ENCODE data around the gene ICA1L.

Gene ICA1L

DNA sequence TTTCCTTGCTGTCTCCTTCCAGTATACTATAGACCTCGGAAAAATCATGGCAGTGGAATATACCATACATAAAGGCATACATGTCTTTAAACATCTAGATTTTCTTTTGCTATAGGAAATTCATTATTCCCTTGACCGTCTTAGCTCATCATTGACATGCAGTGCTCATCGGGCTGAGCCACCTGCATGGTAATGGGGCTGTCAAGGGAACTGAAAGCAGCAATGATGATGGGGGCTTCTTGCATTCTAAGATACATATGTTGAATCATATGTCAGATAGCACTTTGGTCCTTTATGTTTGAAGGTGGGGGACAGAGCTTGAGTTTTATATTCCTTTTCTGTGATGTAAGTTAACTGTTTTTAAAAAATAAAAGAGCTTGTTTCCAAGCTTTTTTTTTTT is 106.6 kb downstream of the ICA1L start:
- in situ Hi-C loops (cut with HindIII; ENCODE audit: low pct_unique_long_range_greater_than_20kb, low sequenced_read_pairs): no loop called here
- TF ChIP-seq JUND (IDR thresholded peaks at IDR 0.05; ENCODE audit: low read depth): no peak
- no peak for DNase-seq (ENCODE audit: low read depth in 1 of 2, low spot score in 1 of 2)

DNA sequence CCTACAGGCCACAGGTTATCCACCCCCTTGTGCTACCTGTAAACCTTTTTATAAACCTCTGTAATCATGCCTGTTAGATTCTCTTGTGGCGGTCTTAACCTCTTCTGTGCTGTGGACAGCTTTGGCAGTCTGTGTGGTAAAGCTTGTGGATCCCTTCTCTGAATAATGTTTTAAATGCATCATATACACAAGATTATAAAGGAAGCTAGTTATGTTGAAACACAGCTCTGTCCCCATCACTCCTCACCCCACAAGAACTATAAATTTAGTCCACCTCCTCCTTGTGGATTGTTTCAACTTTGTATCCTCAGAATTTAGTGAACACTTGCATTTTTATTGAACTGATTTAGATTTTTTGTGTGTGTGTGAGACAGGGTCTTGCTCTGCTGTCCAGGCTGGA is 107.7 kb downstream of the ICA1L start:
- no peak for TF ChIP-seq JUND (IDR thresholded peaks at IDR 0.05; ENCODE audit: low read depth)
- in situ Hi-C loops (cut with HindIII; ENCODE audit: low pct_unique_long_range_greater_than_20kb, low sequenced_read_pairs): no loop called here
- no peak for DNase-seq (ENCODE audit: low read depth in 1 of 2, low spot score in 1 of 2)

DNA sequence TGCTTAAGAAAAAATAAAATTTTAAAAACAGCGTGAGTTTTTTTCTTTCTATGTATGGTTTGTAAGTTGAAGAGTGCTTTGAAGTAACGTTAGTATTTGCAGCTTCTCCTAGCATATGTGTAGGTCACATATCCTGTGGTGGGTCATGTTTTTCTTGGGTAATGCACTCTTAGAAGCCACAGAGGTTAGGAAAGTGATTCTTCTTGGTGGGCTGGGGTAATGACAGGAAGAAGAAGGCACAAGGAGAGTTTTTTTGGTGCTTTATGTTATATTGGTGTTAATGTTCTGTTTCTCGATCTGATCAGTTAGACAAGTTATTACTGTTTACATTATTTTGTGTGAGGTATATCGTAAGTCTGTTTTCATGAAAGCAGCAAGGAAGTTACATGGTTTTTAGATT is 109.0 kb downstream of the ICA1L start:
- no peak for DNase-seq (ENCODE audit: low read depth in 1 of 2, low spot score in 1 of 2)
- no peak for TF ChIP-seq JUND (IDR thresholded peaks at IDR 0.05; ENCODE audit: low read depth)

GRCh38 chr2:202760848-202761247 is 110.7 kb downstream of the ICA1L start:
- TF ChIP-seq JUND (IDR thresholded peaks at IDR 0.05; ENCODE audit: low read depth): no peak
- in situ Hi-C loops (cut with HindIII; ENCODE audit: low pct_unique_long_range_greater_than_20kb, low sequenced_read_pairs): no loop called here
- DNase-seq (ENCODE audit: low read depth in 1 of 2, low spot score in 1 of 2): no peak

More for the DNA sequence above, 109.0 kb downstream of the ICA1L start:
- in situ Hi-C loops (cut with HindIII; ENCODE audit: low pct_unique_long_range_greater_than_20kb, low sequenced_read_pairs): no loop called here

DNA sequence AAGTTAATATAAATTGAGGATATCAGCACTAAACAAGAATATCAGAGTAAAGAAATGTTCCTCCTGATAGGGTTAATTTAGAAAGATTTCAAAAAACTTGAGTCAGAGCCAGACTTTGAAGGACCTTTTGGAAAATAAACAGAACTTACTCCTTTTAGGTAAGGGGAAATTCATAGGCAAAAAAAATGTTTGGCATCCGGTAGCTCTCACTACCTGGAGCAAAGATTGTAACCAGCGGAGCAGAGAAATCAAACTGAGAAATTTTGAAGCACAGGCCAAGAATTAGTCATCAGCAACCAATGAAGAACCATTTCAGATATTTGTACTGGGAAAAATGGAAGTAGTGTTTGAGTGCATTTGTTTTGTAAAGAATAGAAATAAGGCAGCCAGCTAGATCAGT is 113.0 kb downstream of the ICA1L start:
- no peak for TF ChIP-seq JUND (IDR thresholded peaks at IDR 0.05; ENCODE audit: low read depth)
- no peak for DNase-seq (ENCODE audit: low read depth in 1 of 2, low spot score in 1 of 2)
- in situ Hi-C loops (cut with HindIII; ENCODE audit: low pct_unique_long_range_greater_than_20kb, low sequenced_read_pairs): no loop called here

DNA sequence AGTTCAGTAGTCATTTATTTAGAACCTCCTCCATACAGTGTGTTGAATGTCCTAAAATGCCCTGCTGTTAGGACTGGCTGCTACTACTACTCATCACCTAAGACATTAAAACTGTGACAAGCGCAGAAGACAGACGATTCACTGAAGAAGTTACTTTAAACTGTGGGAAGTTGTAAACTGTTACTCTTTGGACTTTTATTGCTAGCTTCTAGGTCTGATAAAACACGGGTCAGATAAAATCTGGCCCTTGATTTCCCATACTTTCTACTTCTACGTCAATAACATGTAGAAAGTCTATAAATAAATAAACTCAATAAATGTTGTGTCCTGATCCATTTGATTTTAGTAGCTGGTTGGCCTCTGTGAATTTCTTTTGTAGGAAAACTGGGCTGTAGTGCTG is 113.4 kb downstream of the ICA1L start:
- no peak for DNase-seq (ENCODE audit: low read depth in 1 of 2, low spot score in 1 of 2)
- in situ Hi-C loops (cut with HindIII; ENCODE audit: low pct_unique_long_range_greater_than_20kb, low sequenced_read_pairs): no loop called here
- TF ChIP-seq JUND (IDR thresholded peaks at IDR 0.05; ENCODE audit: low read depth): no peak

DNA sequence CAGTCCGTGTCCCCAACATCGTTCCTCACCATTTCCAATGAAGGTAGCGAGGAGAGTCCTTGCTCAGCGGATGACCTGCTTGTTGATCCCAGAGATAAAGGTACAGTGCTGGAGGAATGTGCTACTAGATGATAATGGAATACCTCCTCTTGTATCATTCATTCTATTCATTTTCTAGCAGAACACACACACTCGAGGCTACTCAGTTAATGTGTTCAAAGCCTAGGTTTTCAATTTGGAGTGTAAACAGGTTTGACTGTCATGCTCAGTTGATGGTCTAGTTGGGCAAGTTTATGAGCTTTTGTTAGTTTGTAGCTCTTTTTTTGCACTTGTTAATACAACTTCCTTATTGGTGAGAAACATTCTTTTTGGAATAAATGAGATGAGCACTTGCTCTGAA is 114.2 kb downstream of the ICA1L start:
- peak in 1 of 2 experiments; percentile 42 for DNase-seq (ENCODE audit: low read depth in 1 of 2, low spot score in 1 of 2)
- in situ Hi-C loops (cut with HindIII; ENCODE audit: low pct_unique_long_range_greater_than_20kb, low sequenced_read_pairs): no loop called here
- no peak for TF ChIP-seq JUND (IDR thresholded peaks at IDR 0.05; ENCODE audit: low read depth)

DNA sequence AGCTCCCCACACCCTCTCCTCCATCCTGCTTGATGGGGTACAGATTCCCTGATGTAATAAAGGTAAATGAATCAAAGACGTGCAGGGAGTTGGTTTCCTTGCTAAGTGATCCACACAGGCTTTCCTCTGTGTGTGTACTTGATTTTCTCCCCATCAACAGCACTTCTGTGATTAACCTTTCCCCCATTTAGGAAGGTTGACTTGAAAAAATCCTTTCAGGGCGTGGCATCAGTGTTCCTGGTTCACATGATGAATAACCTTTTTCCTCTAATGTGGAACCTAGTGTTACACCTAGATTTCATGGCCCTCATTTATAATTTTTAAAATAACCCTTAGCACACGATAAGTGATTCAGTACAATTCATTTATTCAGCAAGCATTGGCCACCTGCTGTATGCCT is 115.0 kb downstream of the ICA1L start:
- no peak for TF ChIP-seq JUND (IDR thresholded peaks at IDR 0.05; ENCODE audit: low read depth)
- in situ Hi-C loops (cut with HindIII; ENCODE audit: low pct_unique_long_range_greater_than_20kb, low sequenced_read_pairs): no loop called here
- DNase-seq (ENCODE audit: low read depth in 1 of 2, low spot score in 1 of 2): no peak

DNA sequence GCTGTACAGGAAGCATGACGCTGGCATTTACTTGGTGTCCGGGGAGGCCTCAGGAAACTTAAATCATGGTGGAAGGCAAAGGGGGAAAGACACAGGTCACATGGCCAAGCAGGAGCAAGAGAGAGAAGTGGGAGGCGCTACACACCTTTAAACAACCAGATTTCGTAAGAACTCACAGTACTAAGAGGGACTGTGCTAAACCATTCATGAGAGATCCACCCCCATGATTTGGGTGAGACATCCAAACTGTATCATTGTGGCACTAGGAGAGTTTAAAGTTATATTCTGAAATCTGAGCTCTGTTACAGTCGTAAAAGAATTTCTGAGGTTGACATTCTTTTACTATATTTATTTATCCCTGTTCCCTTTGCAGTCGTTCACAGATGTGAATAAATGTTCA is 116.6 kb downstream of the ICA1L start:
- TF ChIP-seq JUND (IDR thresholded peaks at IDR 0.05; ENCODE audit: low read depth): no peak
- in situ Hi-C loops (cut with HindIII; ENCODE audit: low pct_unique_long_range_greater_than_20kb, low sequenced_read_pairs): no loop called here
- DNase-seq (ENCODE audit: low read depth in 1 of 2, low spot score in 1 of 2): no peak

DNA sequence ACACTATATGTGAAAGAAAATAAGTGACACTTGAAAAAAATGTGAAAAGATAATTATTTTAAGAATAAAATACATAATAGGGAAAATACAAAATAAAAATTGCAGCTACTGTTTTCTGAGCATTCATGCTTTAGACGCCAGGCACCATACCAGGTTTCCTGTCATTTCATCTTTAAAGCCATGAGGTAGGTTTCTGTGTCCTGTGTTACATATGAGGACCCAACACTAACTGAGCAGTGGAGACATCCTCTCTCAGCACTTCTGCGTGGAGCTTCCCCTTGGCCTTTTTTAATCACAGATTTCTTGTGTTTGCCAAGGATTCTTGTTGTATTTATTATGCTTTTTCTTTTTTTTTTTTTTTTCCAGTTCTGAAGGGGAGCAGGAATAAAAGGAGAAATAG is 119.5 kb downstream of the ICA1L start:
- in situ Hi-C loops (cut with HindIII; ENCODE audit: low pct_unique_long_range_greater_than_20kb, low sequenced_read_pairs): no loop called here
- no peak for DNase-seq (ENCODE audit: low read depth in 1 of 2, low spot score in 1 of 2)
- TF ChIP-seq JUND (IDR thresholded peaks at IDR 0.05; ENCODE audit: low read depth): no peak

DNA sequence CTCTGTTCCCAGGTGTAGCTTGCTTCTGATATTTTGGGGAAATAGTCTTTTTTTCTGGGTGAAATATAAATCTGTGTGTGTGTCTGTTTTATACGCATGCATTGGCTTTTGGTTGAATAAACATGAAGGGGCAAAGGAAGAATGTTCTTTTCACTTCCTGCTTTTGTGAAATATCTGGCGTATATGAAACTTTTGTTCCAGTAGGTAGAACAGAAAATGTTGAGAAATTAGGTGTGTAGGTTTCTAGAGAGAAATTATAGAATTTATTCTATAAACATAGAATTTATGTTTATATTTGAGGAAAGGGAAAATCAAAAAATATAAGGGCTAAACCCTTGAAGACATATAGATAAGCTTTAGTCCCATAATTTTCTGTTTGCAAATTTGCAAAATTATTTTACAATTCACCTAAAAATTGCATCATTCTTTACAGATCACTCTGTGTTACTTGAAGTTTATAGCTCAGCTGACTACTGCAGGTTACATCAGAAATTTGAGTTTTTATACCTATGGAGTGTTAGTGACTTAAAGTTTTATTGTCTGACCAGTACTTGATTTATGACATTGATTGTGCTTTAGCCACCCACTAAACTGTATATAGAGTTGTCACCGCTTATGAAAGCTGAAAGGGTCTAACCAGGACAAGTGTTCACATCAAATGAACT is 120.7 kb downstream of the ICA1L start:
- in situ Hi-C loops (cut with HindIII; ENCODE audit: low pct_unique_long_range_greater_than_20kb, low sequenced_read_pairs): no loop called here
- TF ChIP-seq JUND (IDR thresholded peaks at IDR 0.05; ENCODE audit: low read depth): no peak
- no peak for DNase-seq (ENCODE audit: low read depth in 1 of 2, low spot score in 1 of 2)

- DNase-seq (ENCODE audit: low read depth in 1 of 2, low spot score in 1 of 2): no peak
- no peak for TF ChIP-seq JUND (IDR thresholded peaks at IDR 0.05; ENCODE audit: low read depth)
- in situ Hi-C loops (cut with HindIII; ENCODE audit: low pct_unique_long_range_greater_than_20kb, low sequenced_read_pairs): no loop called here
Measured at GRCh38 chr2:202749477-202749876, 122.1 kb downstream of the ICA1L start.

DNA sequence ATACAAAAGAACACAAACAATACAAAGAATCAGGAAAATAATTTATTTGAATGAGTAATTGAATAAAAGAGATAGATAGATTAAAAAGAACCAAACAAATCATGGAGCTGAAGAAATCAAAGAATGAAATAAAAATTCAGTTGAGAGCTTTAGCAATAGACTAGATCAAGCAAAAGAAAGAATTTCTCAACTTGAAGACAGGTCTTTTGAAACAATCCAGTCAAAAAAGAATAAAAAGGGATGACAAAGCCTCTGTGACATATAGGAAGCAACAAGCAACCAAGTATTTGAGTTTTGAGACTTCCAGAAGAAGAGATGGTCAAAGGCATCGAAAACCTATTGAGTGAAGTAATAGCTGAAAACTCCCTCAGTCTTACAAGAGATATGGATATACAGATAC is 128.0 kb downstream of the ICA1L start:
- DNase-seq (ENCODE audit: low read depth in 1 of 2, low spot score in 1 of 2): no peak
- in situ Hi-C loops (cut with HindIII; ENCODE audit: low pct_unique_long_range_greater_than_20kb, low sequenced_read_pairs): no loop called here
- TF ChIP-seq JUND (IDR thresholded peaks at IDR 0.05; ENCODE audit: low read depth): no peak

DNA sequence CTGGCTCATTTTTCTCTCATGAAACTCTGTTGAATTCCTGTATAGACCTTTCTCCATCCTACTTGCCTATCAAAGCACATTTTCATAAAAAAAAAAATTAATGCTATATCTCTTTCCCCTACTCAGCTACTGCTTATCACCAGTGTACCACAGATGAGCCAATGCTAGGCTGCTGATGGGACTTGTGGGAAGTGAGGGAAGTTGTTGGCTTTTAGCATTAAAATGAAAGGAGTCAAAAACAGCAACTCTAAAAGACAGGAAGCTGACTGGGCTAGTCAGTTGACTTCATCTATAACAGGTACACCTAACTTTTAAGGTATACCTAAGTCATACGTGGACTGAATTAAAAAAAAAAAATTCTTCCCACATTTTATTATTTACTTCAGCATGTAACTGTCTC is 134.7 kb downstream of the ICA1L start:
- no peak for DNase-seq (ENCODE audit: low read depth in 1 of 2, low spot score in 1 of 2)
- in situ Hi-C loops (cut with HindIII; ENCODE audit: low pct_unique_long_range_greater_than_20kb, low sequenced_read_pairs): no loop called here
- no peak for TF ChIP-seq JUND (IDR thresholded peaks at IDR 0.05; ENCODE audit: low read depth)

Data from T47D (cell line).